ENCODE measurements around the gene CLUH.
"Not testable (repeated sequence)": the region's sequence is repeated elsewhere in the genome, so short reads cannot be mapped to it uniquely, and the experiment has no call there.

DNA sequence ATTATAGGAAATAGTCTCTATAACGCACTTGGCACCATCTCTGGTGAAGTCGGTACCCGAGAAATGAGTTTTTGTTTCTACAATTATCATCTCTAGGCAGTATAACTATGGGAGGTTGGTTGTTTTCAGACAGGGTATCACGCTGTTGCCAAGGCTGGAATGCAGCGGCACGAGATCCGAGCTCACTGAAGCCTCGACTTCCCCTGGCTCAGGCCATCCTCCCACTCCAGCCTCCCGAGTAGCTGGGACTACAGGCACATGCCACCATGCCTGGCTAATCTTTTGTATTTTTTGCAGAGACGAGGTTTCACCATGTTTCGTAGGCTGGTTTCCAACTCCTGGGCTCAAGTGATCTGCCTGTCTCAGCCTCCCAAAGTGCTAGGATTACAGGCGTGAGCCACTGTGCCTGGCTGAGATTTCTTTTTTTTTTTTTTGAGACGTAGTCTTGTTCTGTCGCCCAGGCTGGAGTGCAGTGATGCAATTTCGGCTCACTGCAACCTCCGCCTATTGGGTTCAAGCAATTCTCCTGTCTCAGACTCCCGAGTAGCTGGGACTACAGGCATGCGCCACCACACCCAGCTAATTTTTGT lies 12.3 kb downstream of the CLUH start:
- TF ChIP-seq, protein P1, sequence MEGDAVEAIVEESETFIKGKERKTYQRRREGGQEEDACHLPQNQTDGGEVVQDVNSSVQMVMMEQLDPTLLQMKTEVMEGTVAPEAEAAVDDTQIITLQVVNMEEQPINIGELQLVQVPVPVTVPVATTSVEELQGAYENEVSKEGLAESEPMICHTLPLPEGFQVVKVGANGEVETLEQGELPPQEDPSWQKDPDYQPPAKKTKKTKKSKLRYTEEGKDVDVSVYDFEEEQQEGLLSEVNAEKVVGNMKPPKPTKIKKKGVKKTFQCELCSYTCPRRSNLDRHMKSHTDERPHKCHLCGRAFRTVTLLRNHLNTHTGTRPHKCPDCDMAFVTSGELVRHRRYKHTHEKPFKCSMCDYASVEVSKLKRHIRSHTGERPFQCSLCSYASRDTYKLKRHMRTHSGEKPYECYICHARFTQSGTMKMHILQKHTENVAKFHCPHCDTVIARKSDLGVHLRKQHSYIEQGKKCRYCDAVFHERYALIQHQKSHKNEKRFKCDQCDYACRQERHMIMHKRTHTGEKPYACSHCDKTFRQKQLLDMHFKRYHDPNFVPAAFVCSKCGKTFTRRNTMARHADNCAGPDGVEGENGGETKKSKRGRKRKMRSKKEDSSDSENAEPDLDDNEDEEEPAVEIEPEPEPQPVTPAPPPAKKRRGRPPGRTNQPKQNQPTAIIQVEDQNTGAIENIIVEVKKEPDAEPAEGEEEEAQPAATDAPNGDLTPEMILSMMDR (IDR thresholded peaks at IDR 0.05; ENCODE audit: low read depth, low read length) = not testable (repeated sequence)
- TF ChIP-seq EZH2phosphoT487 (IDR thresholded peaks at IDR 0.05; ENCODE audit: low read depth) = not testable (repeated sequence)
